Measurements from ENCODE around the gene HUWE1. TPM values are rescaled to one million over a fixed set of nuclear protein-coding genes. Genes with fewer than 3 reads are reported as not detected.

HUWE1 gene
- total RNA-seq, 2 donors from 2014 or later: 116 to 169 TPM

GRCh38 chrX:53616946-53617345, 69.6 kb downstream of the HUWE1 start:
- DNase-seq: no peak
- no peaks in the 10 kb centered on the region for H3K9me3 ChIP-seq
- no peak overlapping the region for H3K9ac ChIP-seq (ENCODE audit: low read depth in 2 of 2, low read length in 2 of 2)
- no peak overlapping the region for H3K4me3 ChIP-seq
- H3K27me3 ChIP-seq: no peaks in the 10 kb centered on the region
- TF ChIP-seq CTCF (IDR thresholded peaks at IDR 0.05): no peak
- H3K36me3 ChIP-seq: peaks cover 4% of the 10 kb centered on the region
- intact Hi-C loops (cut with DNase I): no loop called here
- H3K4me1 ChIP-seq: no peaks in the 10 kb centered on the region
- no peak overlapping the region for H3K27ac ChIP-seq

- H3K4me1 ChIP-seq: no peaks in the 10 kb centered on the region
- H3K4me3 ChIP-seq: no peak overlapping the region
- H3K27ac ChIP-seq: no peak overlapping the region
- TF ChIP-seq CTCF (IDR thresholded peaks at IDR 0.05): no peak
- H3K27me3 ChIP-seq: no peaks in the 10 kb centered on the region
- peaks cover 4% of the 10 kb centered on the region for H3K36me3 ChIP-seq
- DNase-seq: no peak
- no peak overlapping the region for H3K9ac ChIP-seq (ENCODE audit: low read depth in 2 of 2, low read length in 2 of 2)
- H3K9me3 ChIP-seq: no peaks in the 10 kb centered on the region
- intact Hi-C loops (cut with DNase I): no loop called here
Measured at GRCh38 chrX:53606456-53606855, 80.1 kb downstream of the HUWE1 start.

GRCh38 chrX:53605004-53605403, 81.5 kb downstream of the HUWE1 start:
- Histone ChIP-seq H3K27me3 (no peaks in the 10 kb centered on the region), H3K27ac (no peak overlapping the region), H3K4me1 (no peaks in the 10 kb centered on the region), H3K9me3 (no peaks in the 10 kb centered on the region), H3K36me3 (no peaks in the 10 kb centered on the region), H3K9ac (ENCODE audit: low read depth in 2 of 2, low read length in 2 of 2) (no peak overlapping the region), H3K4me3 (no peak overlapping the region)
- intact Hi-C loops (cut with DNase I): no loop called here
- DNase-seq: no peak
- no peak for TF ChIP-seq CTCF (IDR thresholded peaks at IDR 0.05)

GRCh38 chrX:53599781-53600396, 86.6 kb downstream of the HUWE1 start:
- no peaks in the 10 kb centered on the region for H3K36me3 ChIP-seq
- no peak overlapping the region for H3K27ac ChIP-seq
- no peak for DNase-seq
- H3K9me3 ChIP-seq: no peaks in the 10 kb centered on the region
- intact Hi-C loops (cut with DNase I): no loop called here
- no peak for TF ChIP-seq CTCF (IDR thresholded peaks at IDR 0.05)
- H3K4me3 ChIP-seq: no peak overlapping the region
- no peak overlapping the region for H3K9ac ChIP-seq (ENCODE audit: low read depth in 2 of 2, low read length in 2 of 2)
- no peaks in the 10 kb centered on the region for H3K4me1 ChIP-seq
- no peaks in the 10 kb centered on the region for H3K27me3 ChIP-seq

GRCh38 chrX:53598169-53598568, 88.3 kb downstream of the HUWE1 start:
- no peak overlapping the region for H3K27ac ChIP-seq
- no peaks in the 10 kb centered on the region for H3K36me3 ChIP-seq
- H3K9me3 ChIP-seq: no peaks in the 10 kb centered on the region
- DNase-seq: no peak
- intact Hi-C loops (cut with DNase I): no loop called here
- no peak for TF ChIP-seq CTCF (IDR thresholded peaks at IDR 0.05)
- H3K9ac ChIP-seq (ENCODE audit: low read depth in 2 of 2, low read length in 2 of 2): no peak overlapping the region
- H3K4me3 ChIP-seq: no peak overlapping the region
- no peaks in the 10 kb centered on the region for H3K4me1 ChIP-seq
- H3K27me3 ChIP-seq: no peaks in the 10 kb centered on the region

All from colonic mucosa (tissue), 4 donors.